HepG2 (cell line): ENCODE data around the gene PMS1.

Experiments used
- BRCA1 ChIP-seq: sonication (generic); formaldehyde crosslinking; IDR thresholded peaks from 2 replicates; pipeline ENCODE4 v1.4.0; 2020; ENCODE audit warnings: missing genetic modification reagents
- CSRNP2 ChIP-seq: sonication (generic); formaldehyde crosslinking; conservative IDR thresholded peaks from 2 replicates; pipeline ENCODE4 v1.8.0; 2022; ENCODE audit warnings: low read depth, missing genetic modification reagents
- EED ChIP-seq: sonication (generic); formaldehyde crosslinking; IDR thresholded peaks from 2 replicates; pipeline ENCODE4 v1.5.0; 2020; ENCODE audit warnings: mild to moderate bottlenecking, missing genetic modification reagents
- KDM3A ChIP-seq: IDR thresholded peaks from 2 replicates; pipeline ENCODE4 v1.6.1; 2018; ENCODE audit warnings: low read depth, missing compliant biosample characterization
- KLF13 ChIP-seq: sonication (generic); formaldehyde crosslinking; IDR thresholded peaks from 2 replicates; pipeline ENCODE4 v1.4.0; 2020; ENCODE audit warnings: mild to moderate bottlenecking, missing genetic modification reagents
- POLR2AphosphoS5 ChIP-seq: IDR thresholded peaks from 2 replicates; pipeline ENCODE4 v1.6.1; 2012; ENCODE audit warnings: low read depth, low read length
- ZBTB21 ChIP-seq: sonication (generic); formaldehyde crosslinking; IDR thresholded peaks from 2 replicates; pipeline ENCODE4 v1.4.0; 2020; ENCODE audit warnings: missing genetic modification reagents
- ZBTB33 ChIP-seq: sonication (generic); formaldehyde crosslinking; IDR thresholded peaks from 2 replicates; pipeline ENCODE4 v1.4.0; 2020; ENCODE audit warnings: missing genetic modification reagents
- TF ChIP-seq, protein P1 (sequence below): IDR thresholded peaks from 2 replicates; pipeline ENCODE4 v1.6.1; 2012; ENCODE audit warnings: low read depth, low read length, improper control_type of control experiment
- TF ChIP-seq, protein P2 (sequence below): IDR thresholded peaks from 2 replicates; pipeline ENCODE4 v1.6.1; 2018; ENCODE audit warnings: missing genetic modification reagents

GRCh38 chr2:189860161-189860560, 75.9 kb downstream of the PMS1 start:
- TF ChIP-seq EED (CRISPR knock-in tag) (no peak), POLR2AphosphoS5 (no peak), CSRNP2 (CRISPR knock-in tag) (no peak), KLF13 (CRISPR knock-in tag) (no peak), ZBTB21 (CRISPR knock-in tag) (no peak), BRCA1 (CRISPR knock-in tag) (no peak), KDM3A (CRISPR knock-in tag) (no peak), ZBTB33 (no peak)
- TF ChIP-seq, protein P1, sequence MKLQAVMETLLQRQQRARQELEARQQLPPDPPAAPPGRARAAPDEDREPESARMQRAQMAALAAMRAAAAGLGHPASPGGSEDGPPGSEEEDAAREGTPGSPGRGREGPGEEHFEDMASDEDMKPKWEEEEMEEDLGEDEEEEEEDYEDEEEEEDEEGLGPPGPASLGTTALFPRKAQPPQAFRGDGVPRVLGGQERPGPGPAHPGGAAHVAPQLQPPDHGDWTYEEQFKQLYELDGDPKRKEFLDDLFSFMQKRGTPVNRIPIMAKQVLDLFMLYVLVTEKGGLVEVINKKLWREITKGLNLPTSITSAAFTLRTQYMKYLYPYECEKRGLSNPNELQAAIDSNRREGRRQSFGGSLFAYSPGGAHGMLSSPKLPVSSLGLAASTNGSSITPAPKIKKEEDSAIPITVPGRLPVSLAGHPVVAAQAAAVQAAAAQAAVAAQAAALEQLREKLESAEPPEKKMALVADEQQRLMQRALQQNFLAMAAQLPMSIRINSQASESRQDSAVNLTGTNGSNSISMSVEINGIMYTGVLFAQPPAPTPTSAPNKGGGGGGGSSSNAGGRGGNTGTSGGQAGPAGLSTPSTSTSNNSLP = no peak
- TF ChIP-seq, protein P2, sequence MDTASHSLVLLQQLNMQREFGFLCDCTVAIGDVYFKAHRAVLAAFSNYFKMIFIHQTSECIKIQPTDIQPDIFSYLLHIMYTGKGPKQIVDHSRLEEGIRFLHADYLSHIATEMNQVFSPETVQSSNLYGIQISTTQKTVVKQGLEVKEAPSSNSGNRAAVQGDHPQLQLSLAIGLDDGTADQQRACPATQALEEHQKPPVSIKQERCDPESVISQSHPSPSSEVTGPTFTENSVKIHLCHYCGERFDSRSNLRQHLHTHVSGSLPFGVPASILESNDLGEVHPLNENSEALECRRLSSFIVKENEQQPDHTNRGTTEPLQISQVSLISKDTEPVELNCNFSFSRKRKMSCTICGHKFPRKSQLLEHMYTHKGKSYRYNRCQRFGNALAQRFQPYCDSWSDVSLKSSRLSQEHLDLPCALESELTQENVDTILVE (CRISPR knock-in tag) = no peak
